A673 (cell line): ENCODE data around the gene HM13. TPM values are rescaled to one million over a fixed set of nuclear protein-coding genes. Genes with fewer than 3 reads are reported as not detected.

ENCODE experiments used
- BruUV-seq: library from RNA; stranded (reverse); fragments of 400-500 nt; replicated peaks from 2 replicates; lab custom pipeline; 2021; lab: Mats Ljungman, UMichigan
- CTCF ChIA-PET: fragments of 300-600 bp; sonication (Branson Sonifier 250); formaldehyde crosslinking; loops from one replicate; lab custom pipeline; 2022; ENCODE audit warnings: antibody characterized with exemption; lab: Charles Lee
- POLR2A ChIA-PET: fragments of 300-600 bp; sonication (Branson Sonifier 250); formaldehyde crosslinking; loops from one replicate; lab custom pipeline; 2022; ENCODE audit warnings: antibody characterized with exemption; ENCODE audit not compliant: low non-redundant PET; lab: Charles Lee
- DNase-seq: peaks from one replicate; pipeline ENCODE4 v3.0.0-alpha.2; 2015; ENCODE audit warnings: low spot score
- H3K27ac ChIP-seq: fragments of 200-600 bp; sonication (generic); 2 replicates; pipeline ENCODE4 v1.5.1; 2016; ENCODE audit warnings: mixed run types, low read depth, mild to moderate bottlenecking, mixed read lengths, antibody characterized with exemption, low read length; ENCODE audit not compliant: poor library complexity, severe bottlenecking
- H3K27me3 ChIP-seq: fragments of 200-600 bp; sonication (generic); replicated peaks from 2 replicates; pipeline ENCODE4 v1.6.1; 2017; ENCODE audit warnings: mixed run types, low read depth, mild to moderate bottlenecking, mixed read lengths, antibody characterized with exemption, low read length; ENCODE audit not compliant: insufficient read depth, poor library complexity
- H3K36me3 ChIP-seq: fragments of 200-600 bp; sonication (generic); 2 replicates; pipeline ENCODE4 v1.6.1; 2016; ENCODE audit warnings: mixed run types, mild to moderate bottlenecking, mixed read lengths, antibody characterized with exemption, low read length; ENCODE audit not compliant: insufficient read depth, poor library complexity, severe bottlenecking
- H3K4me1 ChIP-seq: fragments of 200-600 bp; sonication (generic); 2 replicates; pipeline ENCODE4 v1.6.1; 2017; ENCODE audit warnings: mixed run types, mild to moderate bottlenecking, mixed read lengths, antibody characterized with exemption, low read length; ENCODE audit not compliant: insufficient read depth, poor library complexity, severe bottlenecking
- H3K4me3 ChIP-seq: fragments of 200-600 bp; sonication (generic); 2 replicates; pipeline ENCODE4 v1.5.1; 2016; ENCODE audit warnings: low read depth, mixed run types, mild to moderate bottlenecking, mixed read lengths, low read length; ENCODE audit not compliant: poor library complexity, severe bottlenecking
- H3K9me3 ChIP-seq: fragments of 200-600 bp; sonication (generic); 2 replicates; pipeline ENCODE4 v1.6.1; 2016; ENCODE audit warnings: mixed run types, low read depth, mild to moderate bottlenecking, mixed read lengths, antibody characterized with exemption, low read length; ENCODE audit not compliant: poor library complexity, severe bottlenecking
- CTCF ChIP-seq: fragments of 300-800, 200-600 bp; sonication (generic); conservative IDR thresholded peaks from 2 replicates; pipeline ENCODE4 v1.5.1; 2017; ENCODE audit warnings: low read depth, mild to moderate bottlenecking, antibody characterized with exemption, low read length, moderate library complexity, mixed read lengths
- EZH2 ChIP-seq: fragments of 200-600 bp; sonication (generic); IDR thresholded peaks from 2 replicates; pipeline ENCODE4 v1.6.1; 2017; ENCODE audit warnings: borderline replicate concordance, low read depth, mild to moderate bottlenecking, mixed read lengths, antibody characterized with exemption, low read length; ENCODE audit not compliant: poor library complexity, severe bottlenecking
- intact Hi-C: fragments of 100-400 bp; cut with micrococcal nuclease; formaldehyde crosslinking; loops from one replicate; pipeline ENCODE4 v1.10.0; 2022; ENCODE audit not compliant: unreplicated experiment
- total RNA-seq: library from RNA; stranded (reverse); gene quantifications from 2 replicates; pipeline ENCODE4 v1.2.3, GENCODE V29; 2021

The HM13 gene
- total RNA-seq, 1 experiment from 2014 or later, result 196 TPM

GRCh38 chr20:31605902-31606803 lies 91.9 kb downstream of the HM13 start:
- ChIA-PET CTCF (interaction anchor here (0.5 to 1.7 kb wide), 5 partner anchors 33 to 46 kb away, joined by 3 to 7 read pairs (median 6); no protein-coding TSS in a partner anchor), POLR2A (interaction anchor here (0.6 to 3.1 kb wide), 2 partner anchors 32 to 33 kb away, joined by 3 to 23 read pairs; no protein-coding TSS in a partner anchor)
- TF ChIP-seq EZH2 (no peak), CTCF (no peak)
- no peaks in the 10 kb centered on the region for H3K36me3 ChIP-seq
- no peak for DNase-seq
- intact Hi-C loops, result loop anchor here (5.0 kb wide), 1 partner anchor 144 kb away; no protein-coding TSS in a partner anchor
- H3K4me1 ChIP-seq, result peaks cover 27% of the 10 kb centered on the region
- no peaks in the 10 kb centered on the region for H3K27me3 ChIP-seq
- no TSS peak for BruUV-seq
- H3K27ac ChIP-seq, result peak overlapping the region; percentile 96
- H3K4me3 ChIP-seq, result peak overlapping the region; percentile 73
- no peaks in the 10 kb centered on the region for H3K9me3 ChIP-seq

GRCh38 chr20:31606804-31607639 lies 92.8 kb downstream of the HM13 start:
- DNase-seq, result peak; percentile 55
- Histone ChIP-seq H3K4me3 (peak overlapping the region; percentile 73), H3K36me3 (no peaks in the 10 kb centered on the region), H3K4me1 (peaks cover 27% of the 10 kb centered on the region), H3K27me3 (no peaks in the 10 kb centered on the region), H3K9me3 (no peaks in the 10 kb centered on the region), H3K27ac (peak overlapping the region; percentile 96)
- CTCF ChIA-PET, result interaction anchor here (0.5 to 1.7 kb wide), 5 partner anchors 27 to 47 kb away, joined by 3 to 6 read pairs (median 4); no protein-coding TSS in a partner anchor
- TF ChIP-seq EZH2, result no peak
- TF ChIP-seq CTCF, result no peak
- intact Hi-C loops, result loop anchor here (5.0 kb wide), 1 partner anchor 145 kb away; no protein-coding TSS in a partner anchor
- POLR2A ChIA-PET, result no interaction called here
- BruUV-seq, result no TSS peak

GRCh38 chr20:31607640-31608250 lies 93.5 kb downstream of the HM13 start:
- H3K9me3 ChIP-seq, result no peaks in the 10 kb centered on the region
- no peak overlapping the region for H3K4me3 ChIP-seq
- no TSS peak for BruUV-seq
- intact Hi-C loops, result loop anchor here (5.0 kb wide), 1 partner anchor 145 kb away; no protein-coding TSS in a partner anchor
- POLR2A ChIA-PET, result no interaction called here
- no peaks in the 10 kb centered on the region for H3K36me3 ChIP-seq
- CTCF ChIA-PET, result interaction anchor here (1.0 to 1.7 kb wide), 3 partner anchors 26 to 45 kb away, joined by 4 to 6 read pairs (median 6); no protein-coding TSS in a partner anchor
- H3K4me1 ChIP-seq, result peaks cover 27% of the 10 kb centered on the region
- H3K27me3 ChIP-seq, result no peaks in the 10 kb centered on the region
- TF ChIP-seq CTCF, result no peak
- no peak for TF ChIP-seq EZH2
- no peak for DNase-seq
- H3K27ac ChIP-seq, result no peak overlapping the region
